Naive thymus-derived CD8-positive, alpha-beta T cell (primary cell): Measurements from ENCODE around the gene EDA. TPM values are rescaled to one million over a fixed set of nuclear protein-coding genes. Genes with fewer than 3 reads are reported as not detected.

Experiments used
- ATAC-seq, 2 donors: fragments of 150-1000 bp; cut with Tn5 transposase in 1 of 2; sonication (Bioruptor Pico), chemical (Tn5 transposase) in 1 of 2; 1 replicate in 1 of 2; 2 replicates in 1 of 2; pipeline ENCODE4 v1.10.0; 2021; ENCODE audit warnings: mild to moderate bottlenecking in 2 of 2, moderate library complexity in 2 of 2
- POLR2A ChIA-PET: fragments of 350-600 bp; sonication (Branson Sonifier 250); formaldehyde crosslinking; loops from one replicate; lab custom pipeline; 2021; ENCODE audit warnings: antibody characterized with exemption; lab: Charles Lee
- DNase-seq, 10 donors: peaks; one replicate each; pipeline versions ENCODE4 v3.0.0 to v3.0.0-alpha.2; 2020 to 2022
- H3K27ac Mint-ChIP-seq, 10 donors: one replicate each; pipeline ENCODE4 v1.8.0; 2020 to 2022; ENCODE audit warnings: mild to moderate bottlenecking in 10 of 10, mixed read lengths in 10 of 10, moderate library complexity in 4 of 10, inconsistent platforms in 1 of 10
- H3K27me3 Mint-ChIP-seq, 5 donors: one replicate each; pipeline ENCODE4 v1.8.0; 2021 to 2022; ENCODE audit warnings: mixed read lengths in 5 of 5
- H3K36me3 Mint-ChIP-seq, 3 donors: one replicate each; pipeline ENCODE4 v1.8.0; 2020 to 2022; ENCODE audit warnings: mixed read lengths in 3 of 3, mild to moderate bottlenecking in 2 of 3, inconsistent platforms in 1 of 3
- H3K4me1 Mint-ChIP-seq, 4 donors: one replicate each; pipeline ENCODE4 v1.8.0; 2021 to 2022; ENCODE audit warnings: mixed read lengths in 4 of 4
- H3K4me3 Mint-ChIP-seq, 10 donors: one replicate each; pipeline ENCODE4 v1.8.0; 2020 to 2022; ENCODE audit warnings: mild to moderate bottlenecking in 10 of 10, mixed read lengths in 10 of 10, moderate library complexity in 6 of 10, inconsistent platforms in 1 of 10
- H3K9me3 Mint-ChIP-seq, 9 donors: one replicate each; pipeline ENCODE4 v1.8.0; 2020 to 2022; ENCODE audit warnings: mixed read lengths in 9 of 9, mild to moderate bottlenecking in 3 of 9, inconsistent platforms in 1 of 9, moderate library complexity in 1 of 9
- polyA plus RNA-seq, 3 donors: library from polyadenylated mRNA; unstranded; fragments of 300-500 nt; fragmentation: Illumina TruSeq; gene quantifications; one replicate each; pipeline ENCODE4 v1.2.3, GENCODE V29; 2021
- total RNA-seq, 8 experiments: library from RNA in 2 of 8; stranded (reverse) in 2 of 8; gene quantifications; one replicate each; pipeline ENCODE4 v1.2.3 and lab custom pipeline; 2021 to 2026

EDA gene
- total and polyA plus RNA-seq, 5 experiments from 2014 or later: 0.80 to 1.7 (median 1.1) TPM

DNA sequence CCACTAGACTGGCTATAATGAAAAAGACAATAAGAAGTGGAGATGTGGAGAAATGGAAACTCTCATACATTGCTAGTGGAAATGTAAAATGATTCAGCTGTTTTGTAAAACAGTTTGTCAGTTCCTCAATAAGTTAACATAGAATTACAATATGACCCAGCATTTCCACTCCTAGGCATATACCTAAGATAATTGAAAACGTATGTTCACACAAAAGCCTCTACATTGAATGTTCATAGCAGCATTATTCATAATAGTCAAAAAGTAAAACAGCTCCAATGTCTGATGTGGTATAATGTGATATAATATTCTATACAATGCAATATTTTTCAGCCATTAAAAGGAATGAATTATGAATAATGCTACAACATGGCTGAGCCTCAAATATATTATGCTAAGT lies 10.2 kb downstream of the EDA start:
- POLR2A ChIA-PET: no interaction called here
- H3K9me3 Mint-ChIP-seq: peaks cover 0 to 15% (median 6%) of the 10 kb centered on the region in 9 donors
- H3K4me1 Mint-ChIP-seq: peaks cover 0 to 11% (median 5%) of the 10 kb centered on the region in 4 donors
- DNase-seq (no peak), ATAC-seq (no peak)
- peaks cover 0 to 3% (median 0%) of the 10 kb centered on the region in 5 donors for H3K27me3 Mint-ChIP-seq
- H3K27ac Mint-ChIP-seq: peak overlapping the region in 1 of 10 donors; percentile 43
- H3K4me3 Mint-ChIP-seq: no peak overlapping the region
- H3K36me3 Mint-ChIP-seq: peaks cover 0 to 9% (median 0%) of the 10 kb centered on the region in 3 donors

- peaks cover 0 to 11% (median 5%) of the 10 kb centered on the region in 4 donors for H3K4me1 Mint-ChIP-seq
- no peak for DNase-seq
- no peak overlapping the region for H3K27ac Mint-ChIP-seq
- ATAC-seq: no peak
- no peak overlapping the region for H3K4me3 Mint-ChIP-seq
- peaks cover 0 to 15% (median 6%) of the 10 kb centered on the region in 9 donors for H3K9me3 Mint-ChIP-seq
- H3K27me3 Mint-ChIP-seq: peaks cover 0 to 3% (median 0%) of the 10 kb centered on the region in 5 donors
- peaks cover 0 to 9% (median 0%) of the 10 kb centered on the region in 3 donors for H3K36me3 Mint-ChIP-seq
- POLR2A ChIA-PET: no interaction called here
These were observed 11.8 kb downstream of the EDA start for GRCh38 chrX:69627744-69628143.

DNA sequence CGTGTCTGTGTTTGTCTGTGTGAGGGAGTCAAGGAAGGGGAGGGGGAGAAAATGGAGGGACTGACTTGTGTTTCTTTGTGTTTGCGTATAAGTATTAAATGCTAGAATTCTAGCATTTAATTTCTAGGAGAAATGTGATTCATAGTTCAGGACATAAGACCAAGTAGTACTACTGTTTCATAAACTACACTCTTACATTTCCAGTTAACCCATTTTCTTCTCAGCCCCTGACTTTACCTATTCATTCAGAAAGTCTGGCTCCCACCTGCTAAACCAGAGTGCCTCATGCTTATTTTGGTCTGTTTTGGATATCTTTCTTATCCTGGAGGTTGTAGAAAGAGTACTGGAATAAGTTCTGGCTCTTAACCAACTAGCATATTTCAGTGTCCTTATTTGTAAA lies 14.2 kb downstream of the EDA start:
- Mint-ChIP-seq H3K27ac (no peak overlapping the region), H3K27me3 (peaks cover 0 to 3% (median 0%) of the 10 kb centered on the region in 5 donors), H3K36me3 (no peaks in the 10 kb centered on the region), H3K4me1 (peaks cover 0 to 11% (median 5%) of the 10 kb centered on the region in 4 donors), H3K9me3 (peaks cover 0 to 2% (median 0%) of the 10 kb centered on the region in 9 donors), H3K4me3 (no peak overlapping the region)
- POLR2A ChIA-PET: no interaction called here
- no peak for ATAC-seq
- DNase-seq: no peak

GRCh38 chrX:69664693-69665092 lies 48.8 kb downstream of the EDA start:
- ATAC-seq (no peak), DNase-seq (no peak)
- H3K9me3 Mint-ChIP-seq: peaks cover 0 to 54% (median 18%) of the 10 kb centered on the region in 9 donors
- peaks cover 0 to 29% (median 3%) of the 10 kb centered on the region in 3 donors for H3K36me3 Mint-ChIP-seq
- POLR2A ChIA-PET: no interaction called here
- H3K4me1 Mint-ChIP-seq: no peaks in the 10 kb centered on the region
- no peak overlapping the region for H3K27ac Mint-ChIP-seq
- H3K4me3 Mint-ChIP-seq: no peak overlapping the region
- peaks cover 0 to 1% (median 0%) of the 10 kb centered on the region in 5 donors for H3K27me3 Mint-ChIP-seq

GRCh38 chrX:69670001-69670555 lies 54.2 kb downstream of the EDA start:
- Mint-ChIP-seq H3K27ac (no peak overlapping the region), H3K4me3 (no peak overlapping the region), H3K36me3 (peaks cover 2 to 38% (median 7%) of the 10 kb centered on the region in 3 donors), H3K9me3 (peaks cover 0 to 72% (median 26%) of the 10 kb centered on the region in 9 donors), H3K4me1 (no peaks in the 10 kb centered on the region), H3K27me3 (no peaks in the 10 kb centered on the region)
- no peak for DNase-seq
- ATAC-seq: no peak
- POLR2A ChIA-PET: no interaction called here

- Mint-ChIP-seq H3K36me3 (peaks cover 2 to 32% (median 4%) of the 10 kb centered on the region in 3 donors), H3K9me3 (peaks cover 0 to 56% (median 25%) of the 10 kb centered on the region in 9 donors), H3K4me1 (no peaks in the 10 kb centered on the region), H3K27me3 (no peaks in the 10 kb centered on the region), H3K4me3 (no peak overlapping the region), H3K27ac (no peak overlapping the region)
- ATAC-seq: no peak
- DNase-seq: no peak
- POLR2A ChIA-PET: no interaction called here
These were observed 59.0 kb downstream of the EDA start for GRCh38 chrX:69674891-69675290.

- H3K36me3 Mint-ChIP-seq: no peaks in the 10 kb centered on the region
- peaks cover 0 to 14% (median under 1%) of the 10 kb centered on the region in 9 donors for H3K9me3 Mint-ChIP-seq
- DNase-seq: no peak
- POLR2A ChIA-PET: no interaction called here
- H3K4me1 Mint-ChIP-seq: no peaks in the 10 kb centered on the region
- no peaks in the 10 kb centered on the region for H3K27me3 Mint-ChIP-seq
- no peak overlapping the region for H3K4me3 Mint-ChIP-seq
- no peak for ATAC-seq
- no peak overlapping the region for H3K27ac Mint-ChIP-seq
These were observed 89.9 kb downstream of the EDA start for GRCh38 chrX:69705818-69706217.

DNA sequence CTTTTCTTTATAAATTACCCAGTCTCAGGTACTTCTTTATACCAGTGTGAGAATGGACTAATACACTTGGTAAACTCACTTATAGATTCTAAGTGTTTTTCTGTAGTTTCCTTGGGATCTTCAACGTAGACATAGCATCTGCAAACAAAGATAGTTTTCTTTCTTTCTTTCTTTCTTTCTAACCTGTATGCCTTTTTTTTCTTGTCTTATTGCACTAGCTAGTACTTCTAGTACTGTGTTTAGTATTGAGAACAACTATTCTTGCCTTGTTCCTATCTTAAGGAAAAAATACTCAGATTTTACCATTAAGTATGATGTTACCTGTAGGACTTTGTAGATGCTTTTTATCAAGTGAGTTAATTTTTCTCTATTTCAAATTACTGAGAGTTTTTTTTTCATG lies 102.2 kb downstream of the EDA start:
- Mint-ChIP-seq H3K9me3 (peaks cover 0 to 68% (median 2%) of the 10 kb centered on the region in 9 donors), H3K4me3 (no peak overlapping the region), H3K27ac (no peak overlapping the region), H3K4me1 (no peaks in the 10 kb centered on the region), H3K27me3 (no peaks in the 10 kb centered on the region), H3K36me3 (peaks cover 0 to 24% (median 2%) of the 10 kb centered on the region in 3 donors)
- DNase-seq: no peak
- POLR2A ChIA-PET: no interaction called here
- ATAC-seq: no peak

DNA sequence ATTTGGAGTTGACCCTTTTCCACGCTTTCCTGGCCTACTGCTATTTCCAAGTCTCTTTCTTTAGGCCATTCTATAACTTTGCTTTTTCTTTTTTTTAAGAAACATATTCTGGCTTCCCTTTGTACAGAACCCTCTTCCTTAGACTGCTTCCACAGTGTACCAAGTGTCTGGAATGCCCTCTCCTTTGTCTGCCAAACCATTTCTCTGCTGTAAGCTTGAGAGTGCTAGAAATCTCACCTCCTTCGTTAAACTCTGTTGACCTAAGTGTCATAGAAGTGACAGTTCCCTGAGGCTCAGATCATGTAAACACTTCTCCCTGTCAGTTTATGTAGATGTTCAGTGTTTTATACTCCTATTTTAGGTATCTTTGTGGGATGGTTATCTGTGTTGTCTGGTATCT lies 108.4 kb downstream of the EDA start:
- DNase-seq (no peak), ATAC-seq (no peak)
- peaks cover 0 to 33% (median 3%) of the 10 kb centered on the region in 9 donors for H3K9me3 Mint-ChIP-seq
- no peaks in the 10 kb centered on the region for H3K27me3 Mint-ChIP-seq
- peaks cover 0 to 13% (median 4%) of the 10 kb centered on the region in 3 donors for H3K36me3 Mint-ChIP-seq
- no peak overlapping the region for H3K27ac Mint-ChIP-seq
- no peak overlapping the region for H3K4me3 Mint-ChIP-seq
- H3K4me1 Mint-ChIP-seq: no peaks in the 10 kb centered on the region
- POLR2A ChIA-PET: no interaction called here

- ATAC-seq (no peak), DNase-seq (no peak)
- no peak overlapping the region for H3K4me3 Mint-ChIP-seq
- H3K36me3 Mint-ChIP-seq: peaks cover 0 to 22% (median 0%) of the 10 kb centered on the region in 3 donors
- H3K4me1 Mint-ChIP-seq: no peaks in the 10 kb centered on the region
- H3K27ac Mint-ChIP-seq: no peak overlapping the region
- H3K27me3 Mint-ChIP-seq: no peaks in the 10 kb centered on the region
- H3K9me3 Mint-ChIP-seq: peaks cover 0 to 40% (median 15%) of the 10 kb centered on the region in 9 donors
- POLR2A ChIA-PET: no interaction called here
These were observed 124.4 kb downstream of the EDA start for GRCh38 chrX:69740317-69740716.

GRCh38 chrX:69741721-69742120 lies 125.8 kb downstream of the EDA start:
- Mint-ChIP-seq H3K27ac (no peak overlapping the region), H3K27me3 (no peaks in the 10 kb centered on the region), H3K9me3 (peaks cover 0 to 40% (median 13%) of the 10 kb centered on the region in 9 donors), H3K4me1 (no peaks in the 10 kb centered on the region), H3K36me3 (peaks cover 0 to 22% (median 0%) of the 10 kb centered on the region in 3 donors), H3K4me3 (no peak overlapping the region)
- DNase-seq (no peak), ATAC-seq (no peak)
- POLR2A ChIA-PET: no interaction called here

GRCh38 chrX:69746051-69746450 lies 130.1 kb downstream of the EDA start:
- H3K4me3 Mint-ChIP-seq: no peak overlapping the region
- H3K27me3 Mint-ChIP-seq: no peaks in the 10 kb centered on the region
- no peak overlapping the region for H3K27ac Mint-ChIP-seq
- POLR2A ChIA-PET: no interaction called here
- no peak for ATAC-seq
- H3K9me3 Mint-ChIP-seq: peaks cover 0 to 24% (median 7%) of the 10 kb centered on the region in 9 donors
- no peak for DNase-seq
- H3K4me1 Mint-ChIP-seq: no peaks in the 10 kb centered on the region
- peaks cover 0 to 14% (median 0%) of the 10 kb centered on the region in 3 donors for H3K36me3 Mint-ChIP-seq

- peaks cover 0 to 18% (median 2%) of the 10 kb centered on the region in 9 donors for H3K9me3 Mint-ChIP-seq
- DNase-seq (no peak), ATAC-seq (no peak)
- POLR2A ChIA-PET: no interaction called here
- H3K27ac Mint-ChIP-seq: no peak overlapping the region
- H3K4me1 Mint-ChIP-seq: no peaks in the 10 kb centered on the region
- peaks cover 0 to 5% (median 1%) of the 10 kb centered on the region in 3 donors for H3K36me3 Mint-ChIP-seq
- H3K4me3 Mint-ChIP-seq: no peak overlapping the region
- no peaks in the 10 kb centered on the region for H3K27me3 Mint-ChIP-seq
These were observed 132.1 kb downstream of the EDA start for GRCh38 chrX:69748055-69748454.
